LNCAP (cell line): Measurements from ENCODE around the gene MYRFL.

Experiments
- CTCF ChIP-seq: fragments of 450-650 bp; IDR thresholded peaks from 2 replicates; pipeline ENCODE4 v1.5.1; 2017; ENCODE audit warnings: mild to moderate bottlenecking

The MYRFL gene

GRCh38 chr12:70002097-70002911 is 177.3 kb downstream of the MYRFL start:
- TF ChIP-seq CTCF, result no peak

DNA sequence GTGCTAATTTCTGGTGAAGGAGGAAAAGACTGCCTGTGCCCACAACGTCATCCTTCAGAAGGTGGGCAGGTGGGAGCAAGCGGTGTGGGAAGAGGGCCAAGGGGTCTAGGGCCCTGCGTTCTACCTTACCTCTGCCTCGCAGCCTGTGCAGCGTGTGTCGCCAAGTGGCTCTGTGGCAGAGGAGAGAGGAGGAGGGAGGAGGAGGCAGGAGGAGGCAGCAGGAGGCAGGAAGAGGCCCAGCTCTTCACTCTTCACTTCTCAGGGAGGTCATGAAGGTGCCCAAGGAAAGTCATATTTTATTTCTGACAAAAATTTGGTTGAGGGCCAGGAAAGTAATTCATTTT is 177.9 kb downstream of the MYRFL start:
- no peak for TF ChIP-seq CTCF

- no peak for TF ChIP-seq CTCF
Measured at GRCh38 chr12:70005864-70006618, 181.0 kb downstream of the MYRFL start.

- TF ChIP-seq CTCF, result no peak
Measured at GRCh38 chr12:70006619-70006973, 181.6 kb downstream of the MYRFL start.

DNA sequence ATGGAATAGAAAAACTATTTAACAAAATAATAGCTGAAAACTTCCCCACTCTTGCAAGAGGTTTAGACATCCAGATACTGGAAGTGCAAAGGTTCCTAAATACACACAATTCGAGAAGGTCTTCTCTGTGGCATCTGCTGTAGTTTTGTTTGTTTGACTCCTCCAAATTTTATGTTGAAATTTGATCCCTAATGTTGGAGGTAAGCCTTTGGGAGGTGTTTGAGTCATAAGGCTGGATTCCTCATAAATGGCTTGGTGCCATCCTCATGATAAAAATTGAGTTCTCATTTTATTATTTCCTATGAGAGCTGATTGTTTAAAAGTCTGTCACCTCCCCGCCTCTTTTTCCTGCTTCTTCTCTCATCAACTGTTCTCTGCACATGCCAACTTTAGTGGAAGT is 182.7 kb downstream of the MYRFL start:
- no peak for TF ChIP-seq CTCF
